Esophagus muscularis mucosa (tissue), 4 donors: ENCODE measurements around the gene ABCC1.

Experiments
- CTCF ChIP-seq, 3 experiments: fragments of 200-600 bp in 2 of 3; fragments of 450-650 bp in 1 of 3; sonication (generic) in 2 of 3; IDR thresholded peaks; one replicate each; pipeline ENCODE4 v1.5.1; 2017 to 2019; ENCODE audit warnings: antibody characterized with exemption in 3 of 3, mild to moderate bottlenecking in 2 of 3, moderate library complexity in 1 of 3
- EP300 ChIP-seq: sonication (generic); formaldehyde crosslinking; IDR thresholded peaks from one replicate; pipeline ENCODE4 v1.6.1; 2017; ENCODE audit warnings: antibody characterized with exemption
- POLR2A ChIP-seq: fragments of 450-650 bp; IDR thresholded peaks from one replicate; pipeline ENCODE4 v1.6.1; 2017; ENCODE audit warnings: antibody characterized with exemption, moderate library complexity, mild to moderate bottlenecking, low read depth
- POLR2AphosphoS5 ChIP-seq, 2 donors: sonication (generic); formaldehyde crosslinking; IDR thresholded peaks; one replicate each; pipeline ENCODE4 v1.6.1; 2017; ENCODE audit warnings: antibody characterized with exemption in 2 of 2

DNA sequence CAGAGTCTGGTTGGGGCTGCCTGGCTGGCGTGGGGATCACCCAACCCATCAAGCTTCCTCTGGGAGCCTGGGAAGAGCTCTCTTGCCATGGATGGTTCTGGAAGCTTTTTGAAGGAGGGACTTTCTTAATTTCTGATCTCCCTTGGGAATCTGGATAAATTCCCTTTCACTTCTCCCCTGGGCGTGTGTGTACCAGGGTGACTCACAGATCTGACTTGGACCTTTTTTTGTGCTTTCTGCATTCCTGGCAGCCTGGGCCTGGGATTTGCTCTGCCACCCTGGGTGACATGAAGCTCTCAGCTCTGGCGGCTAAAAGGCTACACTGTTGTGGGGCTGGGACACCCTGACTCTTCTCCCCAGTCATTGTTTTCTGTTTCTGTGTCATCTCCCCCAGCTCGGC lies 70.1 kb downstream of the ABCC1 start:
- TF ChIP-seq POLR2AphosphoS5 (IDR thresholded peaks at IDR 0.05) = no peak
- TF ChIP-seq CTCF (IDR thresholded peaks at IDR 0.05) = no peak
- TF ChIP-seq POLR2A = no peak
- TF ChIP-seq EP300 = no peak
